Activated T-cell treated with anti-CD3 and anti-CD28 coated beads, Interleukin-2, amount 50 U/mL, for 4 hours (primary cell): ENCODE measurements around the gene MYO7A. TPM values are rescaled to one million over a fixed set of nuclear protein-coding genes. Genes with fewer than 3 reads are reported as not detected.

Source experiments
- ATAC-seq, 2 donors: fragments of 200-7000 bp; cut with Tn5 transposase; one replicate each; pipeline ENCODE4 v1.10.0; 2021
- DNase-seq: peaks from one replicate; pipeline ENCODE4 v3.0.0-alpha.2; 2020
- H3K27me3 Mint-ChIP-seq: one replicate; pipeline ENCODE4 v1.8.0; 2021; ENCODE audit warnings: low read depth, mixed read lengths
- H3K36me3 Mint-ChIP-seq: one replicate; pipeline ENCODE4 v1.8.0; 2022; ENCODE audit warnings: mixed read lengths; ENCODE audit not compliant: insufficient read depth
- H3K4me1 Mint-ChIP-seq: one replicate; pipeline ENCODE4 v1.8.0; 2021; ENCODE audit warnings: low read depth, mixed read lengths
- H3K4me3 Mint-ChIP-seq: one replicate; pipeline ENCODE4 v1.8.0; 2021; ENCODE audit warnings: mild to moderate bottlenecking, moderate library complexity, mixed read lengths
- H3K9me3 Mint-ChIP-seq: one replicate; pipeline ENCODE4 v1.8.0; 2021; ENCODE audit warnings: mixed read lengths
- total RNA-seq, 3 donors: library from RNA; stranded (reverse); gene quantifications; one replicate each; pipeline ENCODE4 v1.2.1, GENCODE V29; 2021

The MYO7A gene
- total RNA-seq, 3 donors from 2014 or later, result 0.14 TPM; not detected in 2

DNA sequence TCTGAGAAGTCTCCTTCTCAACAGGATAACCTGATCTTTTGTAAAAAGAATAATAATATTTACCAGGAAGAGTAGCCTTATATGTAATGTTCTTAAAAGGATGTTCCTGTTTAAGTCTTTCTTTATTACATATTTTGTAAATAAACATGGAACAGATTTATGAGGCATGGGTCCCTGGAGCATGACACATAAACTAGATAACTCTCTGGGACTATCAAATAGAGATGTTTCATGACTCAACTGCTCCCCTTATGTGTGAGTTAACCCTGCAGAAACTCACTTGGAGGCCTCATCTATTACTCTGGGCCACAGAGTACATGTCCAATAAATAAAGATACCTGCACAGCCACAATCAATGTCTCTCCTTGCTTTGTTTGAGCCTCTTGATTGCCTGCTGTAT lies 108.9 kb downstream of the MYO7A start:
- no peak for DNase-seq
- H3K9me3 Mint-ChIP-seq, result no peaks in the 10 kb centered on the region
- H3K36me3 Mint-ChIP-seq, result no peaks in the 10 kb centered on the region
- H3K27me3 Mint-ChIP-seq, result peaks cover 3% of the 10 kb centered on the region
- ATAC-seq, result no peak
- no peak overlapping the region for H3K4me3 Mint-ChIP-seq
- H3K4me1 Mint-ChIP-seq, result no peaks in the 10 kb centered on the region

GRCh38 chr11:77244277-77245027 lies 116.4 kb downstream of the MYO7A start:
- no peaks in the 10 kb centered on the region for H3K4me1 Mint-ChIP-seq
- no peaks in the 10 kb centered on the region for H3K27me3 Mint-ChIP-seq
- no peaks in the 10 kb centered on the region for H3K36me3 Mint-ChIP-seq
- DNase-seq, result no peak
- H3K4me3 Mint-ChIP-seq, result no peak overlapping the region
- ATAC-seq, result peak in 1 of 2 donors; percentile 48
- no peaks in the 10 kb centered on the region for H3K9me3 Mint-ChIP-seq

DNA sequence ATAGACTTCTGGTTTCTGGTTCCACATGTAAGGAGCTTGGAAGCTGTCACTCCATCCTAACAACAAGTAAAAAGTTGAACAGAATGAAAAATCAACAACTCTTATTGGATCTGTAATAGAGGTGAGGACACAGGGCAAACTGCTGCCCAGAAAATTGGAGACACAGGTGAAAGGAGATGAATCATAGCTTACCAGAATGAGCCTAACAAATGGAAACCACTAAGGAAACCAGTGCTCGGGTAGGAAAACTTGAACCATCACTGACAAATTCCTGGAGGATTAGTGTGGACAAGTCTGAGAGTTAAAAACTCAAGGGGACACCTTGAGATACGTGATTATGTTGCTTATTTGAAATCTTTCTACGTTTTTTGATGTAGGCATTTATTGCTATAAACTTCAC lies 121.4 kb downstream of the MYO7A start:
- H3K36me3 Mint-ChIP-seq, result no peaks in the 10 kb centered on the region
- ATAC-seq (no peak), DNase-seq (no peak)
- peaks cover 22% of the 10 kb centered on the region for H3K9me3 Mint-ChIP-seq
- no peak overlapping the region for H3K4me3 Mint-ChIP-seq
- H3K4me1 Mint-ChIP-seq, result peaks cover 11% of the 10 kb centered on the region
- no peaks in the 10 kb centered on the region for H3K27me3 Mint-ChIP-seq

GRCh38 chr11:77250881-77251640 lies 123.0 kb downstream of the MYO7A start:
- Mint-ChIP-seq H3K4me1 (peaks cover 11% of the 10 kb centered on the region), H3K36me3 (no peaks in the 10 kb centered on the region)
- ATAC-seq, result peak; percentile 94 to 95

GRCh38 chr11:77252555-77253270 lies 124.7 kb downstream of the MYO7A start:
- H3K9me3 Mint-ChIP-seq, result peaks cover 22% of the 10 kb centered on the region
- H3K27me3 Mint-ChIP-seq, result peaks cover 2% of the 10 kb centered on the region

More at GRCh38 chr11:77250881-77251640, 123.0 kb downstream of the MYO7A start:
- no peaks in the 10 kb centered on the region for H3K27me3 Mint-ChIP-seq
- peaks cover 22% of the 10 kb centered on the region for H3K9me3 Mint-ChIP-seq
- no peak overlapping the region for H3K4me3 Mint-ChIP-seq
- no peak for DNase-seq

GRCh38 chr11:77253690-77254089 lies 125.6 kb downstream of the MYO7A start:
- no peaks in the 10 kb centered on the region for H3K36me3 Mint-ChIP-seq
- H3K27me3 Mint-ChIP-seq, result peaks cover 8% of the 10 kb centered on the region
- peaks cover 11% of the 10 kb centered on the region for H3K4me1 Mint-ChIP-seq
- peaks cover 22% of the 10 kb centered on the region for H3K9me3 Mint-ChIP-seq
- H3K4me3 Mint-ChIP-seq, result no peak overlapping the region
- ATAC-seq, result no peak
- DNase-seq, result no peak

More at GRCh38 chr11:77252555-77253270, 124.7 kb downstream of the MYO7A start:
- no peak overlapping the region for H3K4me3 Mint-ChIP-seq
- ATAC-seq (no peak), DNase-seq (no peak)
- peaks cover 11% of the 10 kb centered on the region for H3K4me1 Mint-ChIP-seq
- H3K36me3 Mint-ChIP-seq, result no peaks in the 10 kb centered on the region

DNA sequence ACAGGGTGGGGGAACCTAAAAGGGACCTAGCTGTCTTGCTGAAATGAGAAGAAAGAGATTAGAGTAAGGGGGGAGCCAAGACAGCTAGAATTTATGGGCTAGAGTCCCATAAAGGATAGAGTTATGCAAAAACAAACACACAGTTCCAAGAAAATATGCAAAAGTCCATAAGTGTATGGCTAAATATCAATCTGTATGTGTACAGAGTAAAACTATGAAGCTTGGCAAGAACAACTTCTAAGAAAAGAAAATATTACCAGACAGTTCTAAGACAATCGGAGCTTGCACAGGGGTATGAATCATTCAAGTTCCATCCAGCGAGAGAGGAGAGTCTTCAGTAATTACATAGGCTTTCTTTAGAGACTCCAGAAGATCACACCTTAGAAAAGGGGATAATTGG lies 131.6 kb downstream of the MYO7A start:
- peaks cover 26% of the 10 kb centered on the region for H3K27me3 Mint-ChIP-seq
- no peaks in the 10 kb centered on the region for H3K36me3 Mint-ChIP-seq
- no peak overlapping the region for H3K4me3 Mint-ChIP-seq
- no peaks in the 10 kb centered on the region for H3K4me1 Mint-ChIP-seq
- ATAC-seq (no peak), DNase-seq (no peak)
- peaks cover 22% of the 10 kb centered on the region for H3K9me3 Mint-ChIP-seq

DNA sequence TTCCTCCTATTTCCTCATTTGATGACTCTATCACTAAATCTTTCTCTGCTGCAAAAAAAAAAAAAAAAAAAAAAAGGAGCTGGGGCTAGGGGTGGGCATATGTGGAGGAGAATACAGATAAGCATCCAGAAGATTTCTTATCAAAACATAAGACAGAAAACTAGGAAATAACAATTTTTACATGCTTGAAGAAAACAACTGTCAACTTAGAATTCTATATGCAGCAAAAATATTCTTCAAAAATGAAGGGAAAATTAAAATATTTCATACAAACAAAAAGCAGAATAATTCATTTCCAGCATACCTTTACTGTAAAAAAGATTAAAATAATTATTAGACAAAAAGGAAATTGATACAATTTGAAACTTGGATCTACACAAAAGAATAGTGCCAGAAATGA lies 134.8 kb downstream of the MYO7A start:
- Mint-ChIP-seq H3K4me3 (no peak overlapping the region), H3K36me3 (no peaks in the 10 kb centered on the region)
- ATAC-seq, result no peak

More for the DNA sequence above, 134.8 kb downstream of the MYO7A start:
- Mint-ChIP-seq H3K9me3 (peaks cover 22% of the 10 kb centered on the region), H3K27me3 (peaks cover 28% of the 10 kb centered on the region), H3K4me1 (no peaks in the 10 kb centered on the region)
- no peak for DNase-seq

Other genes with a start within 250 kb of the MYO7A start
- gene B3GNT6, start 93.8 kb upstream of the MYO7A start, total RNA-seq, result not detected
- under 1 TPM; 0.29 to 0.68 (median 0.53) TPM for gene CAPN5, start 61.3 kb upstream of the MYO7A start, total RNA-seq
- gene OMP, start 25.4 kb upstream of the MYO7A start, total RNA-seq, result not detected
- not detected for gene GDPD4, start 173.4 kb downstream of the MYO7A start, total RNA-seq